ENCODE measurements around the gene CNST.
"Not testable (repeated sequence)": the region's sequence is repeated elsewhere in the genome, so short reads cannot be mapped to it uniquely, and the experiment has no call there.

The CNST gene

DNA sequence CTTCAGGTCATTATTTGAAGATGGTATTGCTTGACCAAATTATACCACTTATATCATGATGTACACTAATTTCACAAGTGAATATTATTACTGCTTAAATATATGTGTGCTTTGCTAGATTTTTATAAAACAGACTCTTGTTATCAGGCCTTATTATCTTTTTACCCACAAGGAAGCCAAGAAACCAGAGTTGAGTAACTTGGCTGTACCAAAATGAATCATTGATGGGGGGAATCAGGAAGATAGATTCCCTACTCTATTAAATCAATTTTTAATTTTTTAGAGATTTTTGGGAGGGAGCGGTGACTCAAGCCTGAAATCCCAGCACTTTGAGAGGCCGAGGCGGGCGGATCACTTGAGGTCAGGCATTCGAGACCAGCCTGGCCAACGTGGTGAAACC, 141.9 kb downstream of the CNST start:
- in situ Hi-C loops (cut with MboI; ENCODE audit: low sequenced_read_pairs), result no loop called here

GRCh38 chr1:246709196-246709595, 142.9 kb downstream of the CNST start:
- in situ Hi-C loops (cut with MboI; ENCODE audit: low sequenced_read_pairs), result no loop called here

DNA sequence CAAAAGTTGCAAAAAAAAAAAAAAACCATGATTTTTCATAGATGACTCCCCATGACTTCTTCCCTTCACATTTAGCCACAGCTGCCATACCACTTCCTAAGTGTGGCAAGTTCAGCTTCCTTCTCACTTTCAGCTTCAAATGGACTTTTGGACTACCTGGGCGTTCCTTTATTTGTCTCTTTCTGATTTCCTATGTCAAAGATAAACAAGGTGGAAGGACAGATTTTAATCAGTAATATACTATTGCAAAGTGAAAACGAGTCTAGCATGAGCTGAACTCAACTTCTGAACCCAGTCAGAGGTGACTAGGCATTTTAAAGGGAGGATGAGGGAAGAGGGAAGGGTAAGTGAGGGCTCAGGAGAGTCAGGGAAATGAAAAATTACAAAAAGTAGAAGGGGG, 143.6 kb downstream of the CNST start:
- in situ Hi-C loops (cut with MboI; ENCODE audit: low sequenced_read_pairs), result no loop called here

- in situ Hi-C loops (cut with MboI; ENCODE audit: low sequenced_read_pairs), result no loop called here
These were observed 145.3 kb downstream of the CNST start for GRCh38 chr1:246711548-246712003.

DNA sequence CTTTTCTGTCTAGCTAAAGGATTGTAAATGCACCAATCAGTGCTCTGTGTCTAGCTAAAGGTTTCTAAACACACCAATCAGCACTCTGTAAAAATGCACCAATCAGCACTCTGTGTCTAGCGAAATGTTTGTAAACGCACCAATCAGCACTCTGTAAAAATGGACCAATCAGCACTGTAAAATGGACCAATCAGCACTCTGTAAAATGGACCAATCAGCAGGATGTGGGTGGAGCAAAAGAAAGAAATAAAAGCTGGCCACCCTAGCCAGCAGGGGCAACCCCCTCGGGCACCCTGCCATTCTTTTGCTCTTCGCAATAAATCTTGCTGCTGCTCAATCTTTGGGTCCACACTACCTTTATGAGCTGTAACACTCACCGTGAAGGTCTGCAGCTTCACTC, 146.2 kb downstream of the CNST start:
- in situ Hi-C loops (cut with MboI; ENCODE audit: low sequenced_read_pairs), result not testable (repeated sequence)

All from hTERT RPE-1 (cell line).